H9 (cell line): Measurements from ENCODE around the gene HPD. TPM values are rescaled to one million over a fixed set of nuclear protein-coding genes. Genes with fewer than 3 reads are reported as not detected.

Source experiments
- DNase-seq: peaks from one replicate; pipeline ENCODE4 v3.0.0-alpha.2; 2017
- H2AFZ ChIP-seq: one replicate; pipeline ENCODE4 v1.6.1; 2013; ENCODE audit warnings: mild to moderate bottlenecking, low read length, control low read depth, moderate library complexity
- H2AK5ac ChIP-seq: 2 replicates; pipeline ENCODE4 v1.6.1; 2013; ENCODE audit warnings: low read length, control low read depth, mixed read lengths; ENCODE audit not compliant: insufficient read length
- H2BK120ac ChIP-seq: one replicate; pipeline ENCODE4 v1.6.1; 2013; ENCODE audit warnings: low read depth, mild to moderate bottlenecking, low read length, control low read depth, inconsistent platforms; ENCODE audit not compliant: poor library complexity, severe bottlenecking
- H2BK12ac ChIP-seq: 2 replicates; pipeline ENCODE4 v1.6.1; 2013; ENCODE audit warnings: low read length, control low read depth, mixed read lengths, low read depth; ENCODE audit not compliant: insufficient read length
- H2BK15ac ChIP-seq: 2 replicates; pipeline ENCODE4 v1.6.1; 2013; ENCODE audit warnings: low read depth, low read length, control low read depth
- H2BK20ac ChIP-seq: one replicate; pipeline ENCODE4 v1.6.1; 2013; ENCODE audit warnings: low read depth, mild to moderate bottlenecking, low read length, control low read depth, inconsistent platforms; ENCODE audit not compliant: poor library complexity, severe bottlenecking
- H2BK5ac ChIP-seq: 2 replicates; pipeline ENCODE4 v1.6.1; 2013; ENCODE audit warnings: low read length, control low read depth, mixed read lengths; ENCODE audit not compliant: insufficient read length
- H3K14ac ChIP-seq: 2 replicates; pipeline ENCODE4 v1.6.1; 2013; ENCODE audit warnings: low read length, control low read depth; ENCODE audit not compliant: insufficient read depth
- H3K18ac ChIP-seq: 2 replicates; pipeline ENCODE4 v1.6.1; 2013; ENCODE audit warnings: low read depth, mild to moderate bottlenecking, mixed read lengths, low read length, control low read depth; ENCODE audit not compliant: insufficient read length
- H3K23ac ChIP-seq: 2 replicates; pipeline ENCODE4 v1.6.1; 2013; ENCODE audit warnings: low read length, control low read depth, mixed read lengths, low read depth; ENCODE audit not compliant: insufficient read length
- H3K23me2 ChIP-seq: 2 replicates; pipeline ENCODE4 v1.6.1; 2013; ENCODE audit warnings: low read depth, mild to moderate bottlenecking, mixed read lengths, low read length, control low read depth; ENCODE audit not compliant: insufficient read length, poor library complexity, severe bottlenecking
- H3K27ac ChIP-seq: 2 replicates; pipeline ENCODE4 v1.5.1; 2013; ENCODE audit warnings: low read length, control low read depth, mixed read lengths, low read depth; ENCODE audit not compliant: insufficient read length
- H3K27me3 ChIP-seq: 2 replicates; pipeline ENCODE4 v1.6.1; 2013; ENCODE audit warnings: low read length, control low read depth, inconsistent platforms; ENCODE audit not compliant: insufficient read depth
- H3K4ac ChIP-seq: 2 replicates; pipeline ENCODE4 v1.6.1; 2013; ENCODE audit warnings: low read depth, mild to moderate bottlenecking, control low read depth, inconsistent platforms, low read length, moderate library complexity
- H3K4me1 ChIP-seq: 2 replicates; pipeline ENCODE4 v1.6.1; 2013; ENCODE audit warnings: low read length, control low read depth, inconsistent platforms; ENCODE audit not compliant: insufficient read depth
- H3K4me2 ChIP-seq: 2 replicates; pipeline ENCODE4 v1.6.1; 2013; ENCODE audit warnings: low read length, control low read depth, mixed read lengths; ENCODE audit not compliant: insufficient read length, insufficient read depth
- H3K56ac ChIP-seq: 2 replicates; pipeline ENCODE4 v1.6.1; 2013; ENCODE audit warnings: low read depth, mild to moderate bottlenecking, mixed read lengths, low read length, control low read depth; ENCODE audit not compliant: insufficient read length
- H3K79me1 ChIP-seq: 2 replicates; pipeline ENCODE4 v1.6.1; 2013; ENCODE audit warnings: low read depth, mild to moderate bottlenecking, moderate library complexity, low read length, control low read depth, inconsistent platforms; ENCODE audit not compliant: insufficient read depth, poor library complexity, severe bottlenecking
- H3K79me2 ChIP-seq: 2 replicates; pipeline ENCODE4 v1.6.1; 2013; ENCODE audit warnings: low read length, control low read depth, inconsistent platforms; ENCODE audit not compliant: insufficient read depth
- H3K9ac ChIP-seq: 2 replicates; pipeline ENCODE4 v1.6.1; 2013; ENCODE audit warnings: low read length, control low read depth, mixed read lengths; ENCODE audit not compliant: insufficient read length; ENCODE audit errors: extremely low read depth
- H3K9me3 ChIP-seq: one replicate; pipeline ENCODE4 v1.6.1; 2013; ENCODE audit warnings: low read depth, low read length, inconsistent platforms; ENCODE audit not compliant: control insufficient read depth
- H3T11ph ChIP-seq: one replicate; pipeline ENCODE4 v1.6.1; 2013; ENCODE audit warnings: mild to moderate bottlenecking, low read length, control low read depth, inconsistent platforms
- H4K20me1 ChIP-seq: one replicate; pipeline ENCODE4 v1.6.1; 2013; ENCODE audit not compliant: control insufficient read depth, insufficient read length, insufficient read depth
- H4K5ac ChIP-seq: 2 replicates; pipeline ENCODE4 v1.6.1; 2013; ENCODE audit warnings: low read depth, mild to moderate bottlenecking, mixed read lengths, low read length, control low read depth; ENCODE audit not compliant: insufficient read length
- H4K8ac ChIP-seq: replicated peaks from 2 replicates; pipeline ENCODE4 v1.6.1; 2013; ENCODE audit warnings: low read length, control low read depth, mixed read lengths, low read depth; ENCODE audit not compliant: insufficient read length
- H4K91ac ChIP-seq: 2 replicates; pipeline ENCODE4 v1.6.1; 2013; ENCODE audit warnings: low read depth, mild to moderate bottlenecking, moderate library complexity, mixed read lengths, low read length, control low read depth; ENCODE audit not compliant: insufficient read length
- H3K27ac Mint-ChIP-seq, 3 experiments: 2 replicates in 2 of 3; 3 replicates in 1 of 3; pipeline ENCODE4 v1.8.0; 2020 to 2021; ENCODE audit warnings: mixed read lengths in 3 of 3, mild to moderate bottlenecking in 1 of 3, moderate library complexity in 1 of 3
- H3K27me3 Mint-ChIP-seq: 2 replicates; pipeline ENCODE4 v1.8.0; 2021; ENCODE audit warnings: low read depth, mild to moderate bottlenecking, moderate library complexity, mixed read lengths
- H3K36me3 Mint-ChIP-seq, 3 experiments: 2 replicates in 2 of 3; 3 replicates in 1 of 3; pipeline ENCODE4 v1.8.0; 2020 to 2021; ENCODE audit warnings: low read depth in 3 of 3, mixed read lengths in 3 of 3; ENCODE audit not compliant: insufficient read depth in 1 of 3
- H3K4me1 Mint-ChIP-seq, 2 experiments: 2 replicates each; pipeline ENCODE4 v1.8.0; 2020; ENCODE audit warnings: mixed read lengths in 2 of 2
- H3K4me3 Mint-ChIP-seq, 2 experiments: 2 replicates in 1 of 2; 3 replicates in 1 of 2; pipeline ENCODE4 v1.8.0; 2020 to 2021; ENCODE audit warnings: mild to moderate bottlenecking in 2 of 2, mixed read lengths in 2 of 2, moderate library complexity in 1 of 2
- H3K9me3 Mint-ChIP-seq, 2 experiments: 2 replicates in 1 of 2; 3 replicates in 1 of 2; pipeline ENCODE4 v1.8.0; 2020; ENCODE audit warnings: mild to moderate bottlenecking in 2 of 2, mixed read lengths in 2 of 2, moderate library complexity in 1 of 2
- WGBS: extraction: QIAGEN DNeasy Blood & Tissue Kit; methylation state at CpG from one replicate; pipeline ENCODE4 v1.1.7; 2013; ENCODE audit warnings: missing lambda C conversion rate, low lambda C conversion rate, mixed read lengths; ENCODE audit not compliant: insufficient read length; ENCODE audit errors: extremely low coverage; 5-methylcytosine and 5-hydroxymethylcytosine counted together
- total RNA-seq: library from RNA; stranded (reverse); gene quantifications from 2 replicates; pipeline ENCODE4 v1.2.1, GENCODE V29; 2021
- TF ChIP-seq, protein P1 (sequence below): fragments of 200-600 bp; sonication (generic); conservative IDR thresholded peaks from 3 replicates; pipeline ENCODE4 v1.8.0; 2021; ENCODE audit warnings: antibody characterized with exemption, mild to moderate bottlenecking

The HPD gene
- total RNA-seq, 1 experiment from 2014 or later = not detected

DNA sequence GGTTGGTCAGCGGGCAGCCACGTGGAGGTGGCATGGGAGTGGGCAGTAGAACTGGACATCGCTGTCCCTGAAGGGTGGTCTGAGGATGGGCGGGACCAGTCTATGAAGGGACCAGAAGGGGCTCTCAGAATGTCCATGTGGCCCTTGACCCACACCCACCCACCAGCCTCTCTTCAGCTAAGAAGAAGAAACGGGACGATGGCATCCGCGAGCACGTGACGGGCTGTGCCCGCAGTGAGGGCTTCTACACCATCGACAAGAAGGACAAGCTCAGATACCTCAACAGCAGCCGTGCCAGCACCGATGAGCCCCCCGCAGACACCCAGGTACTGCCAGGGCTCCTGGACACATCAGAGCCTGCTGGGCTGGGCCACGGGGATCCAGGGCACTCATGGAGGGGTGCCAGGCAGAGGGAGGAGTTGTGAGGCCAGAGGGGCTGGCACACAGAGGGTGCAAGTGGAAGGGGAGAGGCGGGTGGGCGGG lies 33.6 kb downstream of the HPD start:
- Histone ChIP-seq H3K9ac (no peak overlapping the region), H2BK120ac (no peak overlapping the region), H3K4ac (no peak overlapping the region), H3K56ac (no peak overlapping the region), H3K23ac (no peak overlapping the region), H2AFZ (no peak overlapping the region), H3K9me3 (no peaks in the 10 kb centered on the region), H3K4me2 (no peak overlapping the region), H4K5ac (no peak overlapping the region), H4K91ac (no peak overlapping the region), H2AK5ac (no peak overlapping the region), H3K27me3 (no peaks in the 10 kb centered on the region), H3K23me2 (no peaks in the 10 kb centered on the region), H3K79me2 (no peaks in the 10 kb centered on the region), H3T11ph (no peak overlapping the region), H3K14ac (no peak overlapping the region), H2BK12ac (no peak overlapping the region), H4K8ac (no peak overlapping the region), H2BK20ac (no peak overlapping the region), H3K4me1 (no peaks in the 10 kb centered on the region), H2BK15ac (no peak overlapping the region), H3K79me1 (no peaks in the 10 kb centered on the region), H2BK5ac (no peak overlapping the region), H3K18ac (no peak overlapping the region), H3K27ac (no peak overlapping the region), H4K20me1 (no peaks in the 10 kb centered on the region)
- H3K9me3 Mint-ChIP-seq = no peaks in the 10 kb centered on the region; a peak in 1 of 5 replicates
- WGBS = no CpG with 5 or more reads among the region's 18 CpGs
- H3K36me3 Mint-ChIP-seq = peaks cover 24 to 72% (median 55%) of the 10 kb centered on the region in 3 experiments
- TF ChIP-seq, protein P1, sequence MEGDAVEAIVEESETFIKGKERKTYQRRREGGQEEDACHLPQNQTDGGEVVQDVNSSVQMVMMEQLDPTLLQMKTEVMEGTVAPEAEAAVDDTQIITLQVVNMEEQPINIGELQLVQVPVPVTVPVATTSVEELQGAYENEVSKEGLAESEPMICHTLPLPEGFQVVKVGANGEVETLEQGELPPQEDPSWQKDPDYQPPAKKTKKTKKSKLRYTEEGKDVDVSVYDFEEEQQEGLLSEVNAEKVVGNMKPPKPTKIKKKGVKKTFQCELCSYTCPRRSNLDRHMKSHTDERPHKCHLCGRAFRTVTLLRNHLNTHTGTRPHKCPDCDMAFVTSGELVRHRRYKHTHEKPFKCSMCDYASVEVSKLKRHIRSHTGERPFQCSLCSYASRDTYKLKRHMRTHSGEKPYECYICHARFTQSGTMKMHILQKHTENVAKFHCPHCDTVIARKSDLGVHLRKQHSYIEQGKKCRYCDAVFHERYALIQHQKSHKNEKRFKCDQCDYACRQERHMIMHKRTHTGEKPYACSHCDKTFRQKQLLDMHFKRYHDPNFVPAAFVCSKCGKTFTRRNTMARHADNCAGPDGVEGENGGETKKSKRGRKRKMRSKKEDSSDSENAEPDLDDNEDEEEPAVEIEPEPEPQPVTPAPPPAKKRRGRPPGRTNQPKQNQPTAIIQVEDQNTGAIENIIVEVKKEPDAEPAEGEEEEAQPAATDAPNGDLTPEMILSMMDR = no peak
- H3K27ac Mint-ChIP-seq = no peak overlapping the region
- H3K4me1 Mint-ChIP-seq = no peaks in the 10 kb centered on the region
- peak; percentile 33 for DNase-seq
- no peak overlapping the region; a peak in 1 of 5 replicates for H3K4me3 Mint-ChIP-seq
- no peaks in the 10 kb centered on the region for H3K27me3 Mint-ChIP-seq
